ENCODE data around the gene TBC1D1.

The TBC1D1 gene

GRCh38 chr4:37981844-37982720, 91.2 kb downstream of the TBC1D1 start:
- TF ChIP-seq TAF1 (IDR thresholded peaks at IDR 0.05; ENCODE audit: borderline replicate concordance, insufficient read depth, low read length): no peak
- TF ChIP-seq SIN3A (IDR thresholded peaks at IDR 0.05; ENCODE audit: borderline replicate concordance, insufficient read depth, low read length): no peak
- TF ChIP-seq POLR2AphosphoS5 (IDR thresholded peaks at IDR 0.05; ENCODE audit: low read depth, low read length): no peak

DNA sequence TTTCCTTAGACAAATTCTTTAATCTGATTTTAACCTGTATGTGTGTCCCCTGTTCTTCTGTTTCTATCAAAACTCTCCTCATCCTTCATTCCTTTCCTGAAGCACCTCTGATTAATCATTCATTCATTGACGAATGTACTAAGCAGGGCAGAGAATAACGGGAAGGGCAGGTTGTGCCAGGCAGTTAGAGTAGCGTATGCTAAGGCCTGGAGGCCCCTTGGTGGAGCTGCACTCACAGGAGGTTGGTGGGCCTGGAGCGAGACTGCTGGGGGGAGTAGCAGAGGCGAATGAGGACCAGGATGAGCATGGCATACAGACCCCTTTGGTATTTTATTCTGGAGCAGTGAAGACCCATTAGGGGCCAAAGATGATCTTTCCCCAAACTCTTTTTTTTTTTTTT, 91.9 kb downstream of the TBC1D1 start:
- TF ChIP-seq POLR2AphosphoS5 (IDR thresholded peaks at IDR 0.05; ENCODE audit: low read depth, low read length): no peak
- TF ChIP-seq TAF1 (IDR thresholded peaks at IDR 0.05; ENCODE audit: borderline replicate concordance, insufficient read depth, low read length): no peak
- TF ChIP-seq, protein P1, sequence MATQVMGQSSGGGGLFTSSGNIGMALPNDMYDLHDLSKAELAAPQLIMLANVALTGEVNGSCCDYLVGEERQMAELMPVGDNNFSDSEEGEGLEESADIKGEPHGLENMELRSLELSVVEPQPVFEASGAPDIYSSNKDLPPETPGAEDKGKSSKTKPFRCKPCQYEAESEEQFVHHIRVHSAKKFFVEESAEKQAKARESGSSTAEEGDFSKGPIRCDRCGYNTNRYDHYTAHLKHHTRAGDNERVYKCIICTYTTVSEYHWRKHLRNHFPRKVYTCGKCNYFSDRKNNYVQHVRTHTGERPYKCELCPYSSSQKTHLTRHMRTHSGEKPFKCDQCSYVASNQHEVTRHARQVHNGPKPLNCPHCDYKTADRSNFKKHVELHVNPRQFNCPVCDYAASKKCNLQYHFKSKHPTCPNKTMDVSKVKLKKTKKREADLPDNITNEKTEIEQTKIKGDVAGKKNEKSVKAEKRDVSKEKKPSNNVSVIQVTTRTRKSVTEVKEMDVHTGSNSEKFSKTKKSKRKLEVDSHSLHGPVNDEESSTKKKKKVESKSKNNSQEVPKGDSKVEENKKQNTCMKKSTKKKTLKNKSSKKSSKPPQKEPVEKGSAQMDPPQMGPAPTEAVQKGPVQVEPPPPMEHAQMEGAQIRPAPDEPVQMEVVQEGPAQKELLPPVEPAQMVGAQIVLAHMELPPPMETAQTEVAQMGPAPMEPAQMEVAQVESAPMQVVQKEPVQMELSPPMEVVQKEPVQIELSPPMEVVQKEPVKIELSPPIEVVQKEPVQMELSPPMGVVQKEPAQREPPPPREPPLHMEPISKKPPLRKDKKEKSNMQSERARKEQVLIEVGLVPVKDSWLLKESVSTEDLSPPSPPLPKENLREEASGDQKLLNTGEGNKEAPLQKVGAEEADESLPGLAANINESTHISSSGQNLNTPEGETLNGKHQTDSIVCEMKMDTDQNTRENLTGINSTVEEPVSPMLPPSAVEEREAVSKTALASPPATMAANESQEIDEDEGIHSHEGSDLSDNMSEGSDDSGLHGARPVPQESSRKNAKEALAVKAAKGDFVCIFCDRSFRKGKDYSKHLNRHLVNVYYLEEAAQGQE (IDR thresholded peaks at IDR 0.05; ENCODE audit: insufficient read depth in 1 of 2, low read depth in 2 of 2, low read length in 2 of 2): no peak
- no peak for TF ChIP-seq SIN3A (IDR thresholded peaks at IDR 0.05; ENCODE audit: borderline replicate concordance, insufficient read depth, low read length)
- TF ChIP-seq FOXP2 (optimal IDR thresholded peaks at IDR 0.05; ENCODE audit: borderline replicate concordance, extremely low read depth, extremely low read length, insufficient read depth): no peak

DNA sequence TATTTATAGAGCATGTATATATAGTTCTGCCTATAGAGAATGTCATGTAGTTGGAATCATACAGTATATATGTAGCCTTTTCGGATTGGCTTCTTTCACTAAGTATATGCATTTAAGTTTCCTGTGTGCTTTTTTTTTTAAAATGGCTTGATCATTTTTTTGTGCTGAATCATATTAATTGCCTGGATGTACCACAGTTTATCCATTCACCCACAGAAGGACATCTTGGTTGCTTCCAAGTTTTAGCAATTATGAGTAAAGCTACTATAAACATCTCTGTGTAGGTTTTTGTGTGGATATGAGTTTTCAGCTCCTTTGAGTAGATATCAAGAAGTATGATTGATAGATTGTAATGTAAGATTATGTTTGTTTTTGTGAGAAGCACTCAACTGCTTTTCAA, 93.1 kb downstream of the TBC1D1 start:
- no peak for TF ChIP-seq TAF1 (IDR thresholded peaks at IDR 0.05; ENCODE audit: borderline replicate concordance, insufficient read depth, low read length)
- no peak for TF ChIP-seq POLR2AphosphoS5 (IDR thresholded peaks at IDR 0.05; ENCODE audit: low read depth, low read length)
- no peak for TF ChIP-seq FOXP2 (optimal IDR thresholded peaks at IDR 0.05; ENCODE audit: borderline replicate concordance, extremely low read depth, extremely low read length, insufficient read depth)
- no peak for TF ChIP-seq SIN3A (IDR thresholded peaks at IDR 0.05; ENCODE audit: borderline replicate concordance, insufficient read depth, low read length)
- TF ChIP-seq, protein P1 (IDR thresholded peaks at IDR 0.05; ENCODE audit: insufficient read depth in 1 of 2, low read depth in 2 of 2, low read length in 2 of 2): no peak

DNA sequence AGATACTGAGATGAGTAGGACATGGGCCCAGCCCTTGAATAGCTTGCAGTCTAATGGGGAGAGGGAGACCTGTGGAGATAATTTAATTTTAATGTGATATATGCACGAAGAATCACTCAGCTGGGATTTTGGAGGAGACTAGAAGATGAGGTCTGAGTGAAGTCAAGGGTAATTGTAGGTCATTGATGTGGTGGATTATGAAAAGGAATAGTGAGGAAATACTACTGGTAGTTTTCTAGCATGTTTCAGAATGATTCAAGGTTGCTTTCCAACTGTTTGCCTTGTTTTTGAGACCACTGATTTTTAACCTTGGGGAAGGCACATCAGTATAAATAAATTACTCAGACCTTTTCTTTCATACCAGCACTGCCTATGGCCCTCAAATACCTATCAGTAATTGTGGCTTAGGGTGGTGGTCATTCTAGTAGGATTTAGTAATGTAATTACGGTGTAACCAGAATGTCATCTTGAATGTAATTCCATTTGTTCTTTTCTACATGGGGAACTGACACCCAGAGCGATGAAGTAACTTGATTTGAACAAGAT, 94.9 kb downstream of the TBC1D1 start:
- no peak for TF ChIP-seq SIN3A (IDR thresholded peaks at IDR 0.05; ENCODE audit: borderline replicate concordance, insufficient read depth, low read length)
- TF ChIP-seq, protein P1 (IDR thresholded peaks at IDR 0.05; ENCODE audit: insufficient read depth in 1 of 2, low read depth in 2 of 2, low read length in 2 of 2): no peak
- no peak for TF ChIP-seq TAF1 (IDR thresholded peaks at IDR 0.05; ENCODE audit: borderline replicate concordance, insufficient read depth, low read length)

DNA sequence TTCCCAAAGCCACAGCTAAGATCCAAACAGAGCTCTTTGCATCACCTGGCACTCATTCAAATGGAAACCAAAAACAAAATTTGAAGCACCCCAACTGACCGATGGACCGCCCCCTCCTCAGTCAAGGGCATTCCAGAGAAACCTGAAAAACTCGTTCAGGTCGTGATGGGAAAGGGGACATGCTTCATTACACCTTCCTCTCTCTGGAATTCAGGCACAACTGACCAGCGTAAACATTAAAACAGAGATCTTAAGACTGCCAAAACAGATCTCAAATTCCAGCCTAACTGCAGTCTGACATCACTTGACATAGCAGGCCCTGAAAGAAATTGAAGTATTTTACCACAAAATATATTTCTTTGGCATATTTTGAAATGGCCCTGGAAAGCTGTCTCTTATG, 97.8 kb downstream of the TBC1D1 start:
- TF ChIP-seq FOXP2 (optimal IDR thresholded peaks at IDR 0.05; ENCODE audit: borderline replicate concordance, extremely low read depth, extremely low read length, insufficient read depth) (no peak), TAF1 (IDR thresholded peaks at IDR 0.05; ENCODE audit: borderline replicate concordance, insufficient read depth, low read length) (no peak), SIN3A (IDR thresholded peaks at IDR 0.05; ENCODE audit: borderline replicate concordance, insufficient read depth, low read length) (no peak), POLR2AphosphoS5 (IDR thresholded peaks at IDR 0.05; ENCODE audit: low read depth, low read length) (no peak)
- TF ChIP-seq, protein P1 (IDR thresholded peaks at IDR 0.05; ENCODE audit: insufficient read depth in 1 of 2, low read depth in 2 of 2, low read length in 2 of 2): no peak
